ENCODE data around the gene EML3. TPM values are rescaled to one million over a fixed set of nuclear protein-coding genes. Genes with fewer than 3 reads are reported as not detected.
A peak's percentile ranks its signal among the peaks of the same experiment; 100 is the strongest.

The EML3 gene
- total and polyA plus RNA-seq, 2 donors from 2014 or later: 35.0 to 83.3 TPM

- no peak for TF ChIP-seq CTCF (IDR thresholded peaks at IDR 0.05; ENCODE audit: borderline replicate concordance, extremely low read depth, insufficient read depth)
- peak overlapping the region; percentile 1 to 18 (median 5) for H3K4me3 ChIP-seq (ENCODE audit: low read length in 3 of 3)
- no peak for FAIRE-seq
Measured at GRCh38 chr11:62552485-62553079, 60.0 kb downstream of the EML3 start.

More at GRCh38 chr11:62552485-62553079, 60.0 kb downstream of the EML3 start:
- Histone ChIP-seq H3K4me1 (ENCODE audit: control insufficient read depth in 2 of 3, insufficient read depth in 2 of 3, low read depth in 1 of 3, low read length in 3 of 3) (peaks cover 5 to 63% (median 61%) of the 10 kb centered on the region in 3 donors), H3K27me3 (ENCODE audit: control insufficient read depth, insufficient read depth, low read length) (no peaks in the 10 kb centered on the region), H3K9ac (ENCODE audit: low read length in 3 of 3) (peak overlapping the region in 2 of 3 donors; percentile 4 to 51), H3K27ac (ENCODE audit: low read depth in 2 of 2, low read length in 2 of 2) (peak overlapping the region; percentile 86 to 90), H3K36me3 (ENCODE audit: control insufficient read depth in 2 of 3, insufficient read depth in 3 of 3, low read length in 3 of 3) (peaks cover 0 to 7% (median 0%) of the 10 kb centered on the region in 3 donors), H3K9me3 (ENCODE audit: control insufficient read depth in 2 of 3, insufficient read depth in 1 of 3, low read length in 3 of 3) (no peaks in the 10 kb centered on the region)
- intact Hi-C loops (cut with DNase I): no loop called here
- DNase-seq: peak in 2 of 5 donors; percentile 61 to 65

Small RNA genes lying within 50 kb of the gene (microRNA-seq; reads per million reads assigned to microRNA genes)
- gene MIR6747: 1.4 reads per million

Other genes with a start within 250 kb of the EML3 start
- not detected for gene SCGB1A1, start 193.7 kb downstream of the EML3 start, total RNA-seq
- gene SCGB1A1, start 193.7 kb downstream of the EML3 start, polyA plus RNA-seq (ENCODE audit: insufficient read depth, low read depth, low replicate concordance): not detected
- 700 TPM for gene AHNAK, start 66.0 kb downstream of the EML3 start, total RNA-seq
- 36.6 TPM for gene AHNAK, start 66.0 kb downstream of the EML3 start, polyA plus RNA-seq (ENCODE audit: insufficient read depth, low read depth, low replicate concordance)
- 1,136 TPM for gene EEF1G, start 38.9 kb downstream of the EML3 start, total RNA-seq
- gene EEF1G, start 38.9 kb downstream of the EML3 start, polyA plus RNA-seq (ENCODE audit: insufficient read depth, low read depth, low replicate concordance): 1,809 TPM
- 29.5 TPM for gene TUT1, start 21.3 kb downstream of the EML3 start, total RNA-seq
- gene TUT1, start 21.3 kb downstream of the EML3 start, polyA plus RNA-seq (ENCODE audit: insufficient read depth, low read depth, low replicate concordance): 18.7 TPM
- 71.8 TPM for gene MTA2, start 10.9 kb downstream of the EML3 start, total RNA-seq
- 34.4 TPM for gene MTA2, start 10.9 kb downstream of the EML3 start, polyA plus RNA-seq (ENCODE audit: insufficient read depth, low read depth, low replicate concordance)
- gene ROM1, start 482 bp upstream of the EML3 start, total RNA-seq: 7.9 TPM
- gene ROM1, start 482 bp upstream of the EML3 start, polyA plus RNA-seq (ENCODE audit: insufficient read depth, low read depth, low replicate concordance): 11.1 TPM
- 50.6 TPM for gene B3GAT3, start 9.2 kb upstream of the EML3 start, total RNA-seq
- gene B3GAT3, start 9.2 kb upstream of the EML3 start, polyA plus RNA-seq (ENCODE audit: insufficient read depth, low read depth, low replicate concordance): 66.2 TPM
- 309 TPM for gene GANAB, start 33.8 kb upstream of the EML3 start, total RNA-seq
- gene GANAB, start 33.8 kb upstream of the EML3 start, polyA plus RNA-seq (ENCODE audit: insufficient read depth, low read depth, low replicate concordance): 110 TPM
- 21.2 TPM for gene INTS5, start 40.5 kb upstream of the EML3 start, total RNA-seq
- gene INTS5, start 40.5 kb upstream of the EML3 start, polyA plus RNA-seq (ENCODE audit: insufficient read depth, low read depth, low replicate concordance): 11.2 TPM
- gene C11orf98, start 52.4 kb upstream of the EML3 start, total RNA-seq: 44.5 TPM
- gene C11orf98, start 52.4 kb upstream of the EML3 start, polyA plus RNA-seq (ENCODE audit: insufficient read depth, low read depth, low replicate concordance): 138 TPM
- gene CSKMT, start 52.5 kb upstream of the EML3 start, total RNA-seq: 12.1 TPM
- 8.2 TPM for gene CSKMT, start 52.5 kb upstream of the EML3 start, polyA plus RNA-seq (ENCODE audit: insufficient read depth, low read depth, low replicate concordance)
- 7.6 TPM for gene UQCC3, start 58.9 kb upstream of the EML3 start, total RNA-seq
- gene UQCC3, start 58.9 kb upstream of the EML3 start, polyA plus RNA-seq (ENCODE audit: insufficient read depth, low read depth, low replicate concordance): 24.8 TPM
- gene LBHD1, start 59.5 kb upstream of the EML3 start, total RNA-seq: 7.9 TPM
- gene LBHD1, start 59.5 kb upstream of the EML3 start, polyA plus RNA-seq (ENCODE audit: insufficient read depth, low read depth, low replicate concordance): 5.3 TPM
- gene UBXN1, start 66.3 kb upstream of the EML3 start, total RNA-seq: 89.2 TPM
- gene UBXN1, start 66.3 kb upstream of the EML3 start, polyA plus RNA-seq (ENCODE audit: insufficient read depth, low read depth, low replicate concordance): 139 TPM
- gene LRRN4CL, start 76.8 kb upstream of the EML3 start, total RNA-seq: 1.2 TPM
- 0.58 TPM for gene LRRN4CL, start 76.8 kb upstream of the EML3 start, polyA plus RNA-seq (ENCODE audit: insufficient read depth, low read depth, low replicate concordance)
- 93.2 TPM for gene BSCL2, start 94.6 kb upstream of the EML3 start, total RNA-seq
- 249 TPM for gene BSCL2, start 94.6 kb upstream of the EML3 start, polyA plus RNA-seq (ENCODE audit: insufficient read depth, low read depth, low replicate concordance)
- not detected for gene GNG3, start 94.9 kb upstream of the EML3 start, total RNA-seq
- 1.1 TPM for gene GNG3, start 94.9 kb upstream of the EML3 start, polyA plus RNA-seq (ENCODE audit: insufficient read depth, low read depth, low replicate concordance)
- gene HNRNPUL2, start 114.7 kb upstream of the EML3 start, total RNA-seq: 49.0 TPM
- gene HNRNPUL2, start 114.7 kb upstream of the EML3 start, polyA plus RNA-seq (ENCODE audit: insufficient read depth, low read depth, low replicate concordance): 37.1 TPM
- 24.8 TPM for gene TTC9C, start 115.7 kb upstream of the EML3 start, total RNA-seq
- gene TTC9C, start 115.7 kb upstream of the EML3 start, polyA plus RNA-seq (ENCODE audit: insufficient read depth, low read depth, low replicate concordance): 39.2 TPM
- 15.0 TPM for gene ZBTB3, start 141.4 kb upstream of the EML3 start, total RNA-seq
- 4.8 TPM for gene ZBTB3, start 141.4 kb upstream of the EML3 start, polyA plus RNA-seq (ENCODE audit: insufficient read depth, low read depth, low replicate concordance)
- gene POLR2G, start 148.8 kb upstream of the EML3 start, total RNA-seq: 66.0 TPM
- 143 TPM for gene POLR2G, start 148.8 kb upstream of the EML3 start, polyA plus RNA-seq (ENCODE audit: insufficient read depth, low read depth, low replicate concordance)
- gene TAF6L, start 158.6 kb upstream of the EML3 start, total RNA-seq: 27.1 TPM
- 19.3 TPM for gene TAF6L, start 158.6 kb upstream of the EML3 start, polyA plus RNA-seq (ENCODE audit: insufficient read depth, low read depth, low replicate concordance)
- gene TMEM179B, start 174.6 kb upstream of the EML3 start, total RNA-seq: 57.1 TPM
- 105 TPM for gene TMEM179B, start 174.6 kb upstream of the EML3 start, polyA plus RNA-seq (ENCODE audit: insufficient read depth, low read depth, low replicate concordance)
- gene TMEM223, start 179.2 kb upstream of the EML3 start, total RNA-seq: 16.5 TPM
- 34.9 TPM for gene TMEM223, start 179.2 kb upstream of the EML3 start, polyA plus RNA-seq (ENCODE audit: insufficient read depth, low read depth, low replicate concordance)
- 83.8 TPM for gene NXF1, start 192.7 kb upstream of the EML3 start, total RNA-seq
- 70.7 TPM for gene NXF1, start 192.7 kb upstream of the EML3 start, polyA plus RNA-seq (ENCODE audit: insufficient read depth, low read depth, low replicate concordance)
- gene STX5, start 219.3 kb upstream of the EML3 start, total RNA-seq: 39.6 TPM
- 44.6 TPM for gene STX5, start 219.3 kb upstream of the EML3 start, polyA plus RNA-seq (ENCODE audit: insufficient read depth, low read depth, low replicate concordance)
- gene TEX54, start 220.1 kb upstream of the EML3 start, total RNA-seq: not detected
- gene TEX54, start 220.1 kb upstream of the EML3 start, polyA plus RNA-seq (ENCODE audit: insufficient read depth, low read depth, low replicate concordance): not detected
- 48.9 TPM for gene WDR74, start 226.8 kb upstream of the EML3 start, total RNA-seq
- gene WDR74, start 226.8 kb upstream of the EML3 start, polyA plus RNA-seq (ENCODE audit: insufficient read depth, low read depth, low replicate concordance): 38.5 TPM

All from kidney (tissue), 14 donors.